Esophagus squamous epithelium (tissue), 4 donors: ENCODE data around the gene SMARCA2.

Source experiments
- POLR2A ChIP-seq, 4 donors: fragments of 450-650 bp; IDR thresholded peaks; one replicate each; pipeline ENCODE4 v1.6.1; 2017; ENCODE audit warnings: antibody characterized with exemption in 4 of 4, mild to moderate bottlenecking in 4 of 4, moderate library complexity in 3 of 4
- TF ChIP-seq, protein P1 (sequence below), 6 experiments: fragments of 450-650 bp in 4 of 6; fragments of 200-600 bp in 2 of 6; sonication (generic) in 2 of 6; IDR thresholded peaks; one replicate each; pipeline ENCODE4 v1.5.1; 2016 to 2019; ENCODE audit warnings: antibody characterized with exemption in 6 of 6, mild to moderate bottlenecking in 4 of 6, moderate library complexity in 4 of 6

- TF ChIP-seq, protein P1, sequence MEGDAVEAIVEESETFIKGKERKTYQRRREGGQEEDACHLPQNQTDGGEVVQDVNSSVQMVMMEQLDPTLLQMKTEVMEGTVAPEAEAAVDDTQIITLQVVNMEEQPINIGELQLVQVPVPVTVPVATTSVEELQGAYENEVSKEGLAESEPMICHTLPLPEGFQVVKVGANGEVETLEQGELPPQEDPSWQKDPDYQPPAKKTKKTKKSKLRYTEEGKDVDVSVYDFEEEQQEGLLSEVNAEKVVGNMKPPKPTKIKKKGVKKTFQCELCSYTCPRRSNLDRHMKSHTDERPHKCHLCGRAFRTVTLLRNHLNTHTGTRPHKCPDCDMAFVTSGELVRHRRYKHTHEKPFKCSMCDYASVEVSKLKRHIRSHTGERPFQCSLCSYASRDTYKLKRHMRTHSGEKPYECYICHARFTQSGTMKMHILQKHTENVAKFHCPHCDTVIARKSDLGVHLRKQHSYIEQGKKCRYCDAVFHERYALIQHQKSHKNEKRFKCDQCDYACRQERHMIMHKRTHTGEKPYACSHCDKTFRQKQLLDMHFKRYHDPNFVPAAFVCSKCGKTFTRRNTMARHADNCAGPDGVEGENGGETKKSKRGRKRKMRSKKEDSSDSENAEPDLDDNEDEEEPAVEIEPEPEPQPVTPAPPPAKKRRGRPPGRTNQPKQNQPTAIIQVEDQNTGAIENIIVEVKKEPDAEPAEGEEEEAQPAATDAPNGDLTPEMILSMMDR (IDR thresholded peaks at IDR 0.05) = no peak
- TF ChIP-seq POLR2A (IDR thresholded peaks at IDR 0.05) = no peak
Measured at GRCh38 chr9:2144619-2145018, 129.5 kb downstream of the SMARCA2 start.
